ENCODE results near the gene NDST1.

NDST1 gene

GRCh38 chr5:150599281-150599680 is 91.3 kb downstream of the NDST1 start:
- in situ Hi-C loops (cut with MboI; ENCODE audit: low sequenced_read_pairs), result no loop called here

- in situ Hi-C loops (cut with MboI; ENCODE audit: low sequenced_read_pairs), result no loop called here
Measured at GRCh38 chr5:150599917-150600511, 92.1 kb downstream of the NDST1 start.

GRCh38 chr5:150600616-150601490 is 92.9 kb downstream of the NDST1 start:
- in situ Hi-C loops (cut with MboI; ENCODE audit: low sequenced_read_pairs), result no loop called here

GRCh38 chr5:150601491-150602345 is 93.8 kb downstream of the NDST1 start:
- in situ Hi-C loops (cut with MboI; ENCODE audit: low sequenced_read_pairs), result no loop called here

GRCh38 chr5:150603052-150603451 is 95.1 kb downstream of the NDST1 start:
- in situ Hi-C loops (cut with MboI; ENCODE audit: low sequenced_read_pairs), result no loop called here

- in situ Hi-C loops (cut with MboI; ENCODE audit: low sequenced_read_pairs), result no loop called here
Measured at GRCh38 chr5:150603491-150603890, 95.6 kb downstream of the NDST1 start.

GRCh38 chr5:150604010-150604409 is 96.1 kb downstream of the NDST1 start:
- in situ Hi-C loops (cut with MboI; ENCODE audit: low sequenced_read_pairs), result no loop called here

- in situ Hi-C loops (cut with MboI; ENCODE audit: low sequenced_read_pairs), result no loop called here
Measured at GRCh38 chr5:150604894-150605440, 97.0 kb downstream of the NDST1 start.

GRCh38 chr5:150605546-150605945 is 97.6 kb downstream of the NDST1 start:
- in situ Hi-C loops (cut with MboI; ENCODE audit: low sequenced_read_pairs), result no loop called here

GRCh38 chr5:150606476-150606875 is 98.5 kb downstream of the NDST1 start:
- in situ Hi-C loops (cut with MboI; ENCODE audit: low sequenced_read_pairs), result no loop called here

GRCh38 chr5:150607105-150607504 is 99.2 kb downstream of the NDST1 start:
- in situ Hi-C loops (cut with MboI; ENCODE audit: low sequenced_read_pairs), result no loop called here

Data from HL-60/S4 treated with retinoic acid at 250 ng/mL for 4 days and 3 days (cell line).